ENCODE measurements around the gene RPL37A. TPM values are rescaled to one million over a fixed set of nuclear protein-coding genes. Genes with fewer than 3 reads are reported as not detected.
A peak's percentile ranks its signal among the peaks of the same experiment; 100 is the strongest.

RPL37A gene
- total RNA-seq, 2 donors from 2014 or later: 2,589 to 2,765 TPM

- H3K4me1 ChIP-seq (ENCODE audit: control insufficient read depth, insufficient read depth, low read length): no peaks in the 10 kb centered on the region
- H3K36me3 ChIP-seq (ENCODE audit: control insufficient read depth, insufficient read depth, low read length): peaks cover 62% of the 10 kb centered on the region
- no peak overlapping the region for H3K27ac ChIP-seq (ENCODE audit: low read depth, low read length)
- Mint-ChIP-seq H3K27ac (peak overlapping the region; percentile 28), H3K4me3 (no peak overlapping the region), H3K36me3 (ENCODE audit: low read depth) (peaks cover 74% of the 10 kb centered on the region), H3K9me3 (no peaks in the 10 kb centered on the region), H3K27me3 (ENCODE audit: insufficient read depth) (no peaks in the 10 kb centered on the region), H3K4me1 (peaks cover 27% of the 10 kb centered on the region)
- H3K9ac ChIP-seq (ENCODE audit: extremely low read depth, low read length, poor library complexity, severe bottlenecking): no peak overlapping the region
- no peak overlapping the region for H3K4me3 ChIP-seq (ENCODE audit: low read length)
- no peak for TF ChIP-seq CTCF (conservative IDR thresholded peaks at IDR 0.05)
- WGBS, 2 experiments (ENCODE audit: insufficient coverage in 1 of 2, insufficient read length in 1 of 2): 94 to 97% methylated on average over 4 to 5 of the region's 5 CpGs
- H3K9me3 ChIP-seq (ENCODE audit: control insufficient read depth, low read length): no peaks in the 10 kb centered on the region
- no peaks in the 10 kb centered on the region for H3K27me3 ChIP-seq (ENCODE audit: control insufficient read depth, insufficient read depth, low read length, poor library complexity, severe bottlenecking)
- no peak for DNase-seq
These were observed 5.2 kb downstream of the RPL37A start for GRCh38 chr2:216503697-216504375.

GRCh38 chr2:216504376-216504762 is 5.7 kb downstream of the RPL37A start:
- H3K9me3 Mint-ChIP-seq: no peaks in the 10 kb centered on the region
- 86 to 100% methylated on average over 1 of the region's 1 CpG for WGBS, 2 experiments (ENCODE audit: insufficient coverage in 1 of 2, insufficient read length in 1 of 2)
- no peak overlapping the region for H3K27ac ChIP-seq (ENCODE audit: low read depth, low read length)
- no peak overlapping the region for H3K4me3 Mint-ChIP-seq
- H3K4me1 Mint-ChIP-seq: peaks cover 27% of the 10 kb centered on the region
- no peaks in the 10 kb centered on the region for H3K27me3 Mint-ChIP-seq (ENCODE audit: insufficient read depth)
- peaks cover 73% of the 10 kb centered on the region for H3K36me3 Mint-ChIP-seq (ENCODE audit: low read depth)
- peaks cover 60% of the 10 kb centered on the region for H3K36me3 ChIP-seq (ENCODE audit: control insufficient read depth, insufficient read depth, low read length)
- H3K9me3 ChIP-seq (ENCODE audit: control insufficient read depth, low read length): no peaks in the 10 kb centered on the region
- DNase-seq: no peak
- H3K9ac ChIP-seq (ENCODE audit: extremely low read depth, low read length, poor library complexity, severe bottlenecking): no peak overlapping the region
- no peaks in the 10 kb centered on the region for H3K4me1 ChIP-seq (ENCODE audit: control insufficient read depth, insufficient read depth, low read length)
- H3K27me3 ChIP-seq (ENCODE audit: control insufficient read depth, insufficient read depth, low read length, poor library complexity, severe bottlenecking): no peaks in the 10 kb centered on the region
- no peak overlapping the region for H3K4me3 ChIP-seq (ENCODE audit: low read length)
- peak overlapping the region; percentile 28 for H3K27ac Mint-ChIP-seq
- no peak for TF ChIP-seq CTCF (conservative IDR thresholded peaks at IDR 0.05)

GRCh38 chr2:216505133-216506106 is 6.8 kb downstream of the RPL37A start:
- Histone ChIP-seq H3K27ac (ENCODE audit: low read depth, low read length) (no peak overlapping the region), H3K36me3 (ENCODE audit: control insufficient read depth, insufficient read depth, low read length) (peaks cover 49% of the 10 kb centered on the region), H3K9ac (ENCODE audit: extremely low read depth, low read length, poor library complexity, severe bottlenecking) (no peak overlapping the region), H3K9me3 (ENCODE audit: control insufficient read depth, low read length) (no peaks in the 10 kb centered on the region), H3K27me3 (ENCODE audit: control insufficient read depth, insufficient read depth, low read length, poor library complexity, severe bottlenecking) (no peaks in the 10 kb centered on the region), H3K4me1 (ENCODE audit: control insufficient read depth, insufficient read depth, low read length) (no peaks in the 10 kb centered on the region), H3K4me3 (ENCODE audit: low read length) (no peak overlapping the region)
- no peak for TF ChIP-seq CTCF (conservative IDR thresholded peaks at IDR 0.05)
- Mint-ChIP-seq H3K4me1 (peaks cover 21% of the 10 kb centered on the region), H3K27me3 (ENCODE audit: insufficient read depth) (no peaks in the 10 kb centered on the region), H3K4me3 (no peak overlapping the region), H3K9me3 (no peaks in the 10 kb centered on the region), H3K27ac (peak overlapping the region; percentile 39), H3K36me3 (ENCODE audit: low read depth) (peaks cover 64% of the 10 kb centered on the region)
- no peak for DNase-seq
- 93 to 97% methylated on average over 11 to 15 of the region's 15 CpGs for WGBS, 2 experiments (ENCODE audit: insufficient coverage in 1 of 2, insufficient read length in 1 of 2)

All from endodermal cell (in vitro differentiated cells).